GM18520 (cell line): ENCODE data around the gene CAMKMT.

Experiments
- ATAC-seq: cut with Tn5 transposase; IDR thresholded peaks from one replicate; pipeline ENCODE4 v1.9.1; 2021; ENCODE audit not compliant: unreplicated experiment

Gene CAMKMT

GRCh38 chr2:44789446-44789845 is 427.7 kb downstream of the CAMKMT start:
- ATAC-seq = no peak

GRCh38 chr2:44789971-44790721 is 428.4 kb downstream of the CAMKMT start:
- no peak for ATAC-seq

- ATAC-seq = no peak
Measured at GRCh38 chr2:44793322-44793870, 431.6 kb downstream of the CAMKMT start.

GRCh38 chr2:44796771-44797170 is 435.0 kb downstream of the CAMKMT start:
- ATAC-seq = no peak

- no peak for ATAC-seq
Measured at GRCh38 chr2:44798139-44798659, 436.5 kb downstream of the CAMKMT start.

GRCh38 chr2:44799105-44799504 is 437.4 kb downstream of the CAMKMT start:
- ATAC-seq = no peak

DNA sequence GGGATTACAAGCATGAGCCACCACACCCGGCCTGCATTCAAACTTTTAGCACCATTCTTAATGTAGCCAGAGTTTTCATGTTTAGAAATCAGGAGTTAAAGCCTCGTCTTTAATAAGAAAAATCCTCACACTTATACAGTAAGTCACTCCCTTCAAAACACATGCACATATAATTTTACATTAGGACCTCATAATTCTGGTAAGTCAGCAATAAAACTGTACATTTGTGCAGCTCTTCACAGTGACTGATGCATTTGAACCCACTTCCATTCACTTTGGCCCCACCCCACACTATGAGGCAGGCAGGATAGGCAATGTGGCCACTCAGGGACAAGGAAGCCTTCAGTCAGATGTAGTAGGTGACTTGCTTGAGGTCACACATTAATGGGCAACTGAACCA is 438.0 kb downstream of the CAMKMT start:
- ATAC-seq = no peak

DNA sequence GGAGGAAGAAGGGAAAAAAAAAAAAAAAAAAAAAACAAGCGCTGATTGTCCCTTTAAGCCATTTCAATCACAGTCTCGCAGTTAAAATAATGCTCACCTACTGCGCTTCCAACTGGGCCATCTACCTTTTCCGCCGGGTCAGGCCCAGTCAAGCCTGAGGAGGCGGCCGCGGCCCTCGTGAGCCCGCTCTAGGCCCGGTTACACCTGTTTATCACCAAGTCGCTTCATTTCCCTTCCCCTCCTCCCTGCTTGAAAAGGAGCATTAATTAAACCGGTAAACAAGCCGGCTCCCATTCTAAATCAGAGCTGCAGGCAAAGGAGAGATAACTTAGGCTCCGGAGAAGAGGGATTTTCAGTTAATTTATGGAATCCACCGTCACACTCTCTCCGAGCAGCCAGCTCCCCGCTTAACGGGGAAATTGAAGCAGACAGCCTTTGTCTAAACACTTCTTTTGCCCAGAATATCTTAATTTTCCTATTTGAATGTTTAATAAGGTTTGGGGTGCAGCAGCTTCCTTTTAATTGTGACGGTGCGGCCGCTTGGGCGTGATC is 439.6 kb downstream of the CAMKMT start:
- no peak for ATAC-seq

GRCh38 chr2:44801841-44802776 is 440.4 kb downstream of the CAMKMT start:
- no peak for ATAC-seq

- ATAC-seq = no peak
Measured at GRCh38 chr2:44802777-44803424, 441.2 kb downstream of the CAMKMT start.

DNA sequence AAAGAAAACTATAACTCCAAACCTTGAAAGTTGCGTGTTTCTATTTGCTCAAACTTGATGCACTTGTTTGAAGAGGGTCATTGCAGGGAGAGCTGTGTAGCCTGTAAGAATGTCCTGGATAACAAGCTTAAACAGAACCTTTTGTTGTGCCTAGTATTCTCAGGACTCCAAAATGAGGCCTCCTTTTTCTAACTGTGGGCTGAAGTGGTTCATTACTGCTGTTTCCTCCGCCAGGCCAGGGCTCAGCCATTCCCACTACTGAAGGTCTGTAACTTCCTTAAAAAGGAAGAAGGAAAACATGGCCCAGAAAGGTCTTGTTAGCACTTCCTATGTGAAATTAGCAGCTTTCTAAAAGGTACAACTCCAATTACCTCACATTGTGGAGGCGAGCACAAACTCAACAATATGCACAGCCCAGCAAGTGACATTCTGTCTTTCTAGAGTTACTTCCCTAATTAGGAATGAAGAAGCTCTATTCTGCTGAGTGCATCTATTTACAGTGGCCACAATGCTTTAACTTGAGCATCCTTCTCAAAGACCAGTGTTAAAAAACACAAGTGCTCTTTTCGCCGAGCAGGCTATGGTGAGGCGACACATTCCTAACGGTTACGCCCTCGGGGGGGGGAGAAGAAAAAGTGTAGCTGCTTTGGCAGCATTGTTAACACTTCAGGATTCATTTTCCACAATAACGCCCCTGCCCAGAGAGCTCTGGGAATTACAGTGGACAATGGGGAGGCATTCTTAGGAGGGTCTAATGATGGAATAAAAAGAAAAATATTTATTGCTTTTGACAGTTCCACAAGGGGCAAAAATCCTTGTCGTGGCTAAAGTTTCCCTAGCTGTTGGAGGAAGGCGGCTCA is 442.9 kb downstream of the CAMKMT start:
- ATAC-seq = no peak

DNA sequence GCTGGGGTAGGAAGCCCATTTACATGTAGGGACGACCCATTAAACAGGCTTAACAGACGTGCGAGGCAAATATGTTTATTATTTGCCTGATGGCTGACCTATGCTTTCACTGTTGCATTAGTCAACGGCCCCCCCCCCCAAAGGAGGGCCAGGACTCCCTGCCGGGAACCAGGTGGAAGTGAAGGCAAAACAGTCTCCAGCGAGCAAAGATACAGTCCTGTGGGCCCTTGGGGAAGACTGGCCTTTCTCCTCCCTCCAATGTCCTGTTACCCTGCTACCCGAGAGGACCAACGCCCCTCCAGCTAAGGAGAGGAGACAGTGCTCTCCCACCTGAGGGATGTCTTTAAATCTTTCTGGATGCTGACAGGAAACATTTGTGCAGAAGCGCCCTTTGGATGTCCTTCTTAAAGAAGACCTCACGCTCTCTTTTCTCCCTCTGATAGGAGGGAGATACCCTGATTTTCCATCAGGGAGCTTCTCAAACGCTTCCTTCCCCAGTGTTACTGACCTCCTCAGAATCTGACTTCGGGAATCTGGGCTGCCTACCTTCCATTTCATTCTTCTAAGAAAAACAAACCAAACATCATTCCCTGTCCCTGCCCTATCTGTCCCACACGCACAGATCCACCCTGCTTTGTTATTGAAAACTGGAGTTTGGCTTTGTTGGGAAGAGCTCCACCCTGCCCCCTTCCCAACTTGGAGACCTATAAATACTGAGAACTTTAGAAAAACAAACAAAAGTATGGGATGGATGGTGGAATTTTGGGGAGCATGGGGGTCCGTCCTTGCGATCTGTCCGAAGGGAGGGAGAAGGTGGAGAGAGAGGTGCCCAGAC is 443.9 kb downstream of the CAMKMT start:
- ATAC-seq = no peak

DNA sequence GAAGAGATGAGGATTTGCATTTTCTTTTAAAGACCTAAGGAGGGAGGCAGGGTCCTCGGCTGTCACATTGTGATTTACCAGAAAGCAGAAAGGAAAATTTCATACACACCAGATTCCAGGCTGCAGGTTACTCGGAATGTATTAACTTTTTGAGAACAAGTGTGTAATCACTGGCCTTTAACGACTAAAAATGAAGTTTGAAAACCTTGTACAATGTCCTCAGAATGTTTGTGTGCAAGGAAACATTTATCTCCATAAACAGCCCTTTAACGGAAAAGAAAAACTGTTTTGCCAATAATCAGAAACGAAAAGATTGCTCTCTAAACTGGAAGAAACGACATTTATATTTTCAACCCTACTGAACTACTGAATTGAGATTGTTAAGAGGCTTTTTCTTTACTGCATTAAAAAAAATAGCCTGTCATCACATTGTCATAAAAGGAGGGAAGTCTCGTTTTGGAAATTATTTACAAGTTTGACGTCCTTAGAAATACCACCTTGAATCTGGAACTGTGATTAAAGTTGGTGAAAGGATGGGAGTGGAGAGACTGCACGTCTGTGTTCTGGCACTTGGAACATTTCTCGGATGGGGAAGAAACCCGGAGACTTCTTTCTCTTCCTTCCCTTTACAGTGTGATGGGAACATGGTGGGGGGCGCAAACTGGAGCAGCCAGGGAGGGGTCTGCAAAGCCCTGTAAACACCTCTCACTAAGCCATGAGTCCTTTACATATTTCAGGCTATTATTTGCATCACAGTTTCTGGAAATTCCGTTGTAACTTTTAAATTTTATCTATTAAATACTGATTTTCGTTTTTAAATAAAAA is 445.7 kb downstream of the CAMKMT start:
- no peak for ATAC-seq

GRCh38 chr2:44810892-44811530 is 449.3 kb downstream of the CAMKMT start:
- ATAC-seq = no peak

- no peak for ATAC-seq
Measured at GRCh38 chr2:44813165-44813564, 451.4 kb downstream of the CAMKMT start.

DNA sequence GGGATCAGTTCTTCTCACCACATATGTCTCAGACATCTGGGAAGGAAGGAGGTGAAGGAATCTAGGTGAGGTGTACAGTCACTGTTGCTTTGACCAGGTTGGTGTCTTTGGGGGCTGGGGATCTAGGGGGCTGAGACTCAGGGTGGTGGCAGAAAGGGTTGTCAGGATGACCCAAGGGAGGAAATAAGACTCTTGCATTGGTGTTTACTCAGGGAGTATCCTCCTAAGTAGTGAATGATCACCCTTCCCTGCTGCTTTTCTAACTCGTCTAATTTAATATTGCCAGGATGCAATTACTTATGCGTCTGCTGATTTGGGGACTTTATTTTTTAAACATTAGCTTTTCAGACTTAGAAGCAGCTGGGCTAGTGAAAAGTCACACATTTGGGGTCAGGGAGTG is 451.9 kb downstream of the CAMKMT start:
- no peak for ATAC-seq

- no peak for ATAC-seq
Measured at GRCh38 chr2:44817256-44817655, 455.5 kb downstream of the CAMKMT start.
